NCI-H1930 (cell line): ENCODE data around the gene RBMS3.
"Not testable (repeated sequence)": the region's sequence is repeated elsewhere in the genome, so short reads cannot be mapped to it uniquely, and the experiment has no call there.

Source experiments
- DNase-seq, 2 experiments: peaks; one replicate each; lab custom pipeline; 2025; lab: John Stamatoyannopoulos, UW

RBMS3 gene

DNA sequence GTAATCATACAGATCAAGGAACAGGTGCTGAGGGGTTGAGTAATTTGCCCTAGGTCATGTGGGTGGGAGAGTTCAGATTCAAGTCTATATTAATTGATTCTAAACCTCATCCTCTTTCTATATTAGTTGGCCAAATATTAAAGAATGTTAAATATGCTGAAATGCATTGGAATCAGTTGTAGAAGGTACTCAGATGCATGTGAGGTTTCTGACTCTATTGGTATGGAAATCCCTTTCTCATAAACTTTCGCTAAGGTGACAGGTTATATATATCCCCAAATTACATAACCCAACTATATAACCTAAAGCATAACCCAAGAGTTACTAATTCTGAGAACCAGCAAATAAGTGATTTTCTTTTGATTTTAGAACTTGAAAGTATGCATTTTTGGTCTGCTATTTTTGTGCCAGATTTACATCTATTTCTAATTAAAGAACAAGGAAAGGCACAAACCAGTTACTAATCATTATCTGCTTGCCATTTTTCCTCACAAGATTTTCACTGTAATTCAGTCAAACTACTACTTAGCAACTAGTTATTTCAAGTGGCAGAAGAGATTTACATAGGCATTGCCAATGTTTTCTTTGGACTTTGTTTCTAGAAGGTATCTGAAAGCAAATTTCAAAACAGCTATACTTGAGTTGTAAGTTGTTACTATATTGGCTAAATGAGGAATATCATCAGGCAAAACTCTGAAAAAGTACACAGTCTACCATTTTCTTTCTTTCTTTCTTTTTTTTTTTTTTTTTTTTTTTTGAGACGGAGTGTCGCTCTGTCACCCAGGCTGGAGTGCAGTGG lies 201.3 kb downstream of the RBMS3 start:
- DNase-seq, result no peak

DNA sequence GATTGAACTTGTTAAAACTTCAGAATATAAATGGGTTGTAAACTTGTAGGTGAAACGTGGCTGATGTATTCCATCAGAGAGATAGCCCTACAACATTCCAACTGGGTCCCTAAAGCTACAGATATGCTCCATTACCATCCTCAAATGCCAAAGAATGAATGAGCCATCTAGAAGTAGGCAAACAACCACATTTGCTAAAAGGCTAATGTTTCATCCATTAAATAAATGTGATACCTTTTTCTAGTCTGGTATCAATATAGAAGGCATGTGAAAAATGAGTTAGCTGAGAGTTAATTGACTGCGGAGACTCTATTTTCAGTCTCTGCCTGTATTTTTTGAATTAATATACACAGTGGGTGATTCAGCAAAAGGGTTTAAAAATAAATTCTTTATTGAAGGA lies 203.8 kb downstream of the RBMS3 start:
- DNase-seq, result no peak

DNA sequence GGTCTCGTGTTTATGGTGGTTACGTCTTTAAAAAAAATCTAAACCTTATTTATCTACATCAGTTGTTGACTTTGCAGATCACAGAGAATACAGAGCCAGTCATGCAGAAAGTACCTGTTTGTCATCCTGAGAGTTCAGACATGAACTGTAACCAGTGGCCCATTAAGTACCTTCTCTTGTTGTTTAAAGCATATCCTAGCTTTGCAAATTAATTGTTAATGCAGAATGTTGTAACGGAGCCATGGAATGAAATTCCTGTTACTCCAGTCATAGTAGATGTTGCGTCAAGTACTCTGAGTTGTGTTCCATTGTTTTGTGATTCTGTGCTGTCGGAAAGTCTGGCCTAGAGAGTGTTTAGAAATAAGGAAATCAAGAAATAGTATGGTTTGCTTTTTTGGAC lies 205.2 kb downstream of the RBMS3 start:
- no peak for DNase-seq

- DNase-seq, result peak in 1 of 2 experiments; percentile 13
These were observed 206.0 kb downstream of the RBMS3 start for GRCh38 chr3:29486917-29487316.

DNA sequence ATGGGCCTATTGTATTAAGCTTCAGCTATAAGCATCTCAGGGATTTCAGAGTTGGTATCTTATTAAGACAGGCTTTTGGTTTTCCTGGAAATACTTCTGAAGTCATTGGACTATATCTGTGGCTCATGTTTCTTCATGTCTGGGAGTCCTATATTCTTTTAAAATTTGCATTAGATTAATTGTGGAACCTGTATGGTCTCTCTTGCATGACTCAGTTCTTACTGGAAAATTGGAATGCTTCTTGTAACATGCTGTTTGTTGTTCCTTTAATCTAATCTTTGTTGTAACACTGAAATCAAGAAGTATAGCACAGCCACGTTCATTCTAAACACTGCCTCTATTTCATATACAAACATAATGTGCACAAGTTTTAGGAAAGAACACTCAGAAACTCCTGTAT lies 208.1 kb downstream of the RBMS3 start:
- no peak for DNase-seq

- DNase-seq, result no peak
These were observed 212.2 kb downstream of the RBMS3 start for GRCh38 chr3:29493109-29493508.

DNA sequence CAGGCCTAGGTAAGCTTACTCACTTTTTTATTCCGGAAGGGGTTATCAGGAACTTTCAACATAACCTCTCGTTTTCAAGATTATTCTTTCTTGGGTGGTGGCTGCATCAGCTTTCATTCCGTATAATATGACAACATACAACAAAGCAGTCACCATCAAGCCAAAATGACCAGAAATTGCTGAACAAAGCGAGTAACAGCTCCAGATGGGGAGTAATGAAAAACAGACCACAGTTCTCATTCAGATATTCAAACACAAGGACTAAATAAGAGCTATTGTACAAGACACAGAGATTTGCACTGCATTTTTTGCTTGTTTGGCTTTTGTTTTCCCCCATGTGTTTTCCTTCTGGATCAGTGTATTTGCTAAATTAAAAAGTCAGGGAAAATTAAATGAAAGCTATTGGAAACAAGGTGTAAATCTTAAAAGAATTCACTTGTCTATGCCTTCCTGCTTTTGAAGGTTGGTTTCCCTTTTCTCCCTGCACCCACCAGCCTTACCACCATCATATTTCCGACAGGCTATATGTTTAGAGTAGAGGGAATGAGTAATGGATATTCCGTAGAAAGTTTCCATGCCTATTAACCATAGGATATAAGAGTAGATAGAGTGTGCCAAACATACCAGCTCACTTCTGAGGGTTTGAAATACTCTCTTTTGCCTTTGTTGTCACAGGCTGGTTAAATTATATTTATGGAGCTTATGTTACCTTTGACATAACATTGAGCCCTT lies 213.6 kb downstream of the RBMS3 start:
- peak; percentile 20 to 31 for DNase-seq

- no peak for DNase-seq
These were observed 216.4 kb downstream of the RBMS3 start for GRCh38 chr3:29497282-29497681.

GRCh38 chr3:29502771-29503170 lies 221.9 kb downstream of the RBMS3 start:
- DNase-seq, result no peak

GRCh38 chr3:29503314-29503713 lies 222.4 kb downstream of the RBMS3 start:
- DNase-seq, result no peak

DNA sequence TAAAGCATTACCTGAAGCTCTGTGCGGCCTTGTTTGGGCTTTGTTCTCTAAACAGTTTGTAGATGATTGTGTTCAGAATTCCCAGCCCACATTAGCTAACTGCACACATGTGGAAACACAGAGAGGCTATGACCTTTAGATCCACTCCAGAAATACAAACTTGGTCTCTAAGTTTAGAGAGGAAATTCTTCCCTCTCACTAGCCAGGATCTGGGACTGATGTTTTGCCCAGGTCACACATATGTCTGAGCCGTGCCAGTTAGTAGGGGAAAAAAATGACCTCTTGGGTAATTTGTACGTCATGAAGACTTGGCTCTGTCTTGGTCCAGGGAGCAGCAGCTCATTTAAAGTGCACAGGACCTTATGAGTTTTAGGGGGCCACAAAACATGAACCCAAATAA lies 223.1 kb downstream of the RBMS3 start:
- no peak for DNase-seq

- no peak for DNase-seq
These were observed 225.6 kb downstream of the RBMS3 start for GRCh38 chr3:29506502-29506901.

DNA sequence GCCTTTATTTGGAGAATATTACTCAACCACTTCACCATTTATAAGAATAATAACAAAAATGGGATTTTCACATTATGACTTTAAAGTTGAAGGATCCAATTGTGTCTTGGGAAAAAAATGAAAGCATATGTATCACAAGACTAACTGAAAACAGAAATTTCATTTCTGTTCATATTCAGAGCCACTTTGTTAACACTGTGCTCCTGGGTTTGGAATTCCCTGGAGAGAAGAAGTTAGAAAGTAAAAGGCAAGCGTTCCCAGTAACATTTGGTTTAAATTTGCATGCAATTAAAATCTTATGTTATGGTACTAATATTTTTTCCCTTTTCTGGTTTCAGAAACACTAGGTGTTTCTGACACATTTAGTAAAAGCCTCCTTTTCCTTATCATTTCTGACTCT lies 230.8 kb downstream of the RBMS3 start:
- no peak for DNase-seq

DNA sequence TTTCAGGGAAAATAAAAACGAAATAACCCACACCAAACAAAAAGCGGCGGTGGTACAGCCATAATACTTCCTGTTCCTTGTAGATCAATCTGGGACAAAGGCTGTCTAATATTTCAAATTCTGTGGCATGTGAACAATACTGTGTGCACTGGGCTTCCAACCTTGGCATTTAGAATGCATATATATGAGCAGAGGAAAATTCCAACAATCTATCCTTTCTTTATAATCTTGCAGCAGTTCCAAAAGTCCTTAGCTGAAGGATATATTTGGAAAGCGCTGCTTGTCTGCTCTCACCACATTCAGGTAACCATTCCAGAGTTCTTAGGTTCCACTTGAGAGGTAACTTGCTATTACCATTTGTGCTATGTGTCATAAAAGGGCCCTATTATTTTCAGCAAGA lies 231.8 kb downstream of the RBMS3 start:
- DNase-seq, result no peak

DNA sequence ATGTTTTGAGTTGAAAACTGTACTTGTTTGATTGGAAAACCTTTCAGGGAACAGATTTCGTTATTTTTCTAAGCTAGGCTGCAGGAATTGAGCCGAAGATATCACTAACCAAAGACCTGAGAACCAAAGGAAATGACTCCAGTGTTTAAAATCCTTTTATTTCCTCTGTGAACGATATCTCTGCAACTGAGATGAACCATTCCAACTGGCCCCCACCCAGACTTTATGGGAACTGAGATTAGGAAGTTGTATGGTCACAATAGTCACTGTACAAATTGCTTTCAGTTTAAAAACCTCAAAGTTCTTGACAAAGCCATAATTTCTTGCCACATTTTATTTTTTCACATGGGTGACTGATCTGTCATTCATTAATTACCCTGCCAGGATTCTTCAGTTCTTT lies 232.4 kb downstream of the RBMS3 start:
- no peak for DNase-seq

DNA sequence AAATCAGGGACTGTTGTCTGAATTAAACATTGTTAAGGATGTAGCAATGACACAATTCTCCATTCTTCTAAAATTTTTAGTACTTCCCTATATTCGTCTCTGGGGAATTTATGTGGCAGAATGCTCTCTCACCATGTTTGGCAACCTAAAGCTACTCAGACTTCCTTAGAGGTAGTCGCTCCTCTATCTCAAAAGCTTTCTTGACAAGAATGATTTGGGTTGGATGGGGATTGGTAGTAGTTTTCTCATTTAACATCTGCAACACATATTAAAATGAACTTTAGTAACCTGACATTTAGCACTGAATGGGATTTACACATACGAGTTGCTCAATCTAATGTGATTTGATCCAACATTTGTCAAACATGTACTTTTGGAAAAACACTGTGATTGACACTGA lies 233.3 kb downstream of the RBMS3 start:
- no peak for DNase-seq

DNA sequence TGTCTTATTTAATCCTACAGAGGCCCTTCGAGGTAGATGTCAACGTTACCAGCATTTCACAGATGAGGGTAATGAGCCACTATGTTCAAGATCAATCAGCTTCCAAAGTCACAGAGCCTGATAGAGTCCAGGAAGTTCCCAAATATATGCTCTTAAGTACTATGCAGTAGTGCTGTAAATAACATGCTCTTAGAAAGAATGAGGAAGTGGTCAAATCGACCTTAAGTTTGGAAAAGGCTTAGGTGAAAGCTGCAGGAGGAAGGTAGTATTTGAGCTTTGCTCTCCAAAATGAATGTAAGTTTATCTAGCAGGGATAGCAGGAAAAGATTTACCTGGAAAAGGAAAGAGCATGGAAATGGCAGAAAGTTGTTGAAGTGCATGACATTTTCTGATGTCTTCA lies 234.0 kb downstream of the RBMS3 start:
- DNase-seq, result no peak

GRCh38 chr3:29515451-29515850 lies 234.6 kb downstream of the RBMS3 start:
- no peak for DNase-seq

GRCh38 chr3:29516164-29516563 lies 235.3 kb downstream of the RBMS3 start:
- DNase-seq, result no peak

DNA sequence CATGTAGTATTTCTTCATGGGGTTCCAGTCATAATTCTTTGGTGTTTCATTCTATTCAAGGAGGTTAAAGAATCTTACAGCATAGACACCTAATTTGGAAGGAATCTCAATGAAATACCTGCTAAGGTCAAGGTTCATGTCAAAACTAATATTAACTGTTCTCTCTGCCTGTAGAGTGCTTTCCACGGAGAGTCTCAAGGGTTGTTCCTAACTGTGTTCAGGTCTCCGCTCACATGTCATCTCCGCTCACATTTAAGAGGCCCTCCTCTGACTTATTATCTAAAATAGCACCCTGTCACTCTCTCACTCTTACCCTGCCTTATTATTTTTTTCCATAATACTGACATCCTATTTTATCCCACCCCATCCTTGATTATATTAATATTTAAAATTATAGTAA lies 239.9 kb downstream of the RBMS3 start:
- no peak for DNase-seq

DNA sequence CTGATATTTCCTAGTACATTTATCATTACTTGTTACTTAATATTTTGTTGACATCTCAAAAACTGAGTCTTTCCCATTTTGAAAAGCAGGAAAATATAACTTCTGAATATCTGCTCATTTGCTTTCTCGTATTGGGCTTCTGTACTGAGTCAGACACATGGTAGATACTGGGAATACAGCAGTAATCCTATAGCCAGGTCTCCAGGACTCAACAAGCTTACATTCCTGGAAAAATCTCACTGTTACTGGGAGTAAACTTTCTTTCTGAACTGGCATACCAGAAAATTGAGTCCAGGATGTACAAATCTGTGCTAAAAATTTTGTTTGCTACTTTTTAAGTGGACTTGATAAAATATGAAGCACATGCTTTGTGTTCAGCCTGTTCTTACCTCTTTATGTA lies 240.4 kb downstream of the RBMS3 start:
- no peak for DNase-seq

GRCh38 chr3:29521751-29522150 lies 240.9 kb downstream of the RBMS3 start:
- DNase-seq, result no peak

DNA sequence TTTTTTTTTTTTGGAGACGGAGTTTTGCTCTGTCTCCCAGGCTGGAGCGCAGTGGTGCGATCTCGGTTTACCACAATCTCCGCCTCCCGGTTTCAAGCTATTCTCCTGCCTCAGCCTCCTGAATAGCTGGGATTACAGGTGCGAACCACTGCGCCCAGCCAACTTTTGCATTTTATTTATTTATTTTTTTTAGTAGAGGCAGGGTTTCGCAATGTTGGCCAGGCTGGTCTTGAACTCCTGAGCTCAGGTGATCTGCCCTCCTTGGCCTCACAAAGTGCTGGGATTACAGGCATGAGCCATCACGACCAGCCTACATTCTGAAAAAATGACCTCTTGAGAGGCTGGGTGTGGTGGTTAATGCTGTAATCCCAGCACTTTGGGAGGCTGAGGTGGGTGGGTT lies 243.6 kb downstream of the RBMS3 start:
- not testable (repeated sequence) for DNase-seq
